DMS 273 treated with DMSO at 0.1 percent for 48 hours (cell line): ENCODE measurements around the gene MPV17L2.

Experiments
- DNase-seq: peaks from one replicate; lab custom pipeline; 2025; lab: John Stamatoyannopoulos, UW

MPV17L2 gene

GRCh38 chr19:18218600-18218999, 25.6 kb downstream of the MPV17L2 start:
- no peak for DNase-seq

- DNase-seq = no peak
These were observed 27.1 kb downstream of the MPV17L2 start for GRCh38 chr19:18219911-18220631.

GRCh38 chr19:18220632-18221275, 27.7 kb downstream of the MPV17L2 start:
- DNase-seq = no peak

- DNase-seq = no peak
These were observed 29.1 kb downstream of the MPV17L2 start for GRCh38 chr19:18221815-18222725.

GRCh38 chr19:18223860-18224524, 31.0 kb downstream of the MPV17L2 start:
- DNase-seq = no peak

- DNase-seq = peak; percentile 89
These were observed 31.7 kb downstream of the MPV17L2 start for GRCh38 chr19:18224525-18225354.

GRCh38 chr19:18225355-18225701, 32.3 kb downstream of the MPV17L2 start:
- no peak for DNase-seq

- DNase-seq = peak; percentile 46
These were observed 32.9 kb downstream of the MPV17L2 start, which contains the start of gene PDE4C for GRCh38 chr19:18225702-18226468. TSS of gene PDE4C (minus strand) at chr19:18226438. CDS start at chr19:18226415, 23 bp downstream.

- no peak for DNase-seq
These were observed 34.1 kb downstream of the MPV17L2 start for GRCh38 chr19:18226956-18227780.

- no peak for DNase-seq
These were observed 34.8 kb downstream of the MPV17L2 start for GRCh38 chr19:18227781-18228271.

GRCh38 chr19:18229474-18229873, 36.5 kb downstream of the MPV17L2 start:
- no peak for DNase-seq

- DNase-seq = no peak
These were observed 36.9 kb downstream of the MPV17L2 start for GRCh38 chr19:18229915-18230314.

- DNase-seq = no peak
These were observed 38.1 kb downstream of the MPV17L2 start for GRCh38 chr19:18230941-18231734.

GRCh38 chr19:18231775-18232174, 38.8 kb downstream of the MPV17L2 start:
- no peak for DNase-seq

- no peak for DNase-seq
These were observed 39.7 kb downstream of the MPV17L2 start for GRCh38 chr19:18232540-18233223.

- DNase-seq = no peak
These were observed 40.3 kb downstream of the MPV17L2 start for GRCh38 chr19:18233224-18233825.

- no peak for DNase-seq
These were observed 41.2 kb downstream of the MPV17L2 start for GRCh38 chr19:18234194-18234593.
